Kidney tubule cell (primary cell): ENCODE results near the gene STMP1.
"Not testable (repeated sequence)": the region's sequence is repeated elsewhere in the genome, so short reads cannot be mapped to it uniquely, and the experiment has no call there.

ENCODE experiments used
- DNase-seq: peaks from one replicate; pipeline ENCODE4 v3.0.0-alpha.2; 2018; ENCODE audit warnings: low spot score

STMP1 gene

GRCh38 chr7:135665042-135665441, 2.7 kb downstream of the STMP1 start:
- no peak for DNase-seq

GRCh38 chr7:135666156-135666555, 3.8 kb downstream of the STMP1 start:
- DNase-seq: no peak

DNA sequence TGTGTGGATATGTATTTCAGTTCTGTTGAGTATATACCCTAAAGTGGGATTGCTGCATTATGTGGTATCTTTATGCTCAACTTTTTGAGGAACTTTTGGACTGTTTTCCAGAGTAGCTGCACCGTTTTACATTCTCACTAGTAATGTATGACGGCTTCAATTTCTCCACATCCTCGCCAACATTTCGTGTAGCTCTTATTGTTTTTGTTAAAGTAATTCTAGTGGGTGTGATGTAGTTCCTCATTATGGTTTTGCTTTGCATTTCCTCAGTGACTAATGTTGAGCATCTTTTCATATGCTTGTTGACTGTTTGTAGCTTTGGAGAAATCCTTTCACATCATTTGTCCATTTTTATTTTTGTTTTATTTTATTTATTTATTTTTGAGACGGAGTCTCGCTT, 4.5 kb downstream of the STMP1 start:
- DNase-seq: no peak

DNA sequence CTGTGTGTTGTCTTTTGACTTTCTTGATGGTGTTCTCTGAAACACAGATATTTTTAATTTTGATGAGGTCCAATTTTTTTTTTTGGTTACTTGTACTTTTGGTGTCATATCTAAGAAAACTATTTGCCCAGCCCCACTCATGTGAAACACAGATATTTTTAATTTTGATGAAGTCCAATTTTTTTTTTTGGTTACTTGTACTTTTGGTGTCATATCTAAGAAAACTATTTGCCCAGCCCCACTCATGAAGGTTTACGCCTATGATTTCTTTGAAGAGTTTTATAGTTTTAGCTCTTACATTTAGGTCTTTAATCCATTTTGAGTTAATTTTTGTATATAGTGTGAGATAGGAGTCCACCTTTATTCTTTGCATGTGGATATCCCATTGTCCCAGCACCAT, 5.3 kb downstream of the STMP1 start:
- DNase-seq: not testable (repeated sequence)

- DNase-seq: not testable (repeated sequence)
Observed at GRCh38 chr7:135668852-135669395, 6.6 kb downstream of the STMP1 start.

DNA sequence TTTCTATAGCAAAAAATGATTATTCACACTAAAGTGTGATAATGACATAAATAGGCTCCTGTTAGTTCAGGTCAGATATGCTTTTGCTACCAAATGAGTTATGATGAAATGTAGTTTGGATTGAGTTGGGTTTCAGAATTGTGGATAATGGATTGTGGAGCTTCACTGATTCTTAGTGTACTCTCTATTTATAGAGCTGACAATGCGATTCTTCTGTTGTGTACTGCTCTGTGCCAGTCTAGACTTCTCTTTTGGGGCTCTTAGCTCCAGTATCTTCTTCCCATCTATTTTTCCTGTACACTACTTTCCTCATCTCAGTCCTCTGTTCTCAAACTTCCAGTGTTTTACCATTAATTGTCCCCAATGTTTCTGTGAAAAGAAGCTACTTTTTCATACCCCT, 7.5 kb downstream of the STMP1 start:
- DNase-seq: no peak

DNA sequence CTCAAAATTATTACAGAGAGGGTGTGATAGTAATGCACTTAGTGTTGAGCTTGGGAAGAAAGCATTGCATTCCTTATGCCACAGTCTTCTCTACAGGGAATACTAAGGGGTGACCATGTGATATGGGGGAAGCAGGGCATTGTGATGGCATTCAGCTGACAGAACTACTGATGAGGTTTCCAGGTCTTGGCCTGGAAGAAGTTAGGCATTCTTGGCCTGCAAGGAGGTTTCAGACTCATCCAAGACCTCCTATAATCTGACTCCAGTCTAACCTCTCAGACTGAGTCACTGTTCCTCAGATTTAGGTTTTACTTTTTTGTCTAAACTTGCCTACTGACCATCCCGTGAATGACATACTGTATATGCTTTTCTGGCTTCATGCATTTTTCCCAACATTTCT, 7.9 kb downstream of the STMP1 start:
- peak; percentile 45 for DNase-seq

- peak; percentile 64 for DNase-seq
Observed at GRCh38 chr7:135672560-135673359, 10.4 kb downstream of the STMP1 start.

DNA sequence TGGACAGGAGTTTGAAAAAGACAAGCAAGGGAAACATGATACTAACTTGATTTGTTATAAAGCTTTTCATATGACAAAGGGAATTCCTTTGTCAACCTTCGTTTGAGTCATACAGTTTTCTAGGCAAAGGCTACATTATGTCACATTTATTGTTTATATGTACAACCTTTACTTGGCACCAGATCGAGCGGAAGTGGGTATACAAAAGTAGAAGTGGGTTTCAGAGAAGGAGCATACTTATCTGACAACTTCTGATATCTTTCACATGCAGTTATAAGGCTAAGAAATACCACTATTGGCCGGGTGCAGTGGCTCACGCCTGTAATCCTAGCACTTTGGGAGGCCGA, 11.0 kb downstream of the STMP1 start:
- no peak for DNase-seq

DNA sequence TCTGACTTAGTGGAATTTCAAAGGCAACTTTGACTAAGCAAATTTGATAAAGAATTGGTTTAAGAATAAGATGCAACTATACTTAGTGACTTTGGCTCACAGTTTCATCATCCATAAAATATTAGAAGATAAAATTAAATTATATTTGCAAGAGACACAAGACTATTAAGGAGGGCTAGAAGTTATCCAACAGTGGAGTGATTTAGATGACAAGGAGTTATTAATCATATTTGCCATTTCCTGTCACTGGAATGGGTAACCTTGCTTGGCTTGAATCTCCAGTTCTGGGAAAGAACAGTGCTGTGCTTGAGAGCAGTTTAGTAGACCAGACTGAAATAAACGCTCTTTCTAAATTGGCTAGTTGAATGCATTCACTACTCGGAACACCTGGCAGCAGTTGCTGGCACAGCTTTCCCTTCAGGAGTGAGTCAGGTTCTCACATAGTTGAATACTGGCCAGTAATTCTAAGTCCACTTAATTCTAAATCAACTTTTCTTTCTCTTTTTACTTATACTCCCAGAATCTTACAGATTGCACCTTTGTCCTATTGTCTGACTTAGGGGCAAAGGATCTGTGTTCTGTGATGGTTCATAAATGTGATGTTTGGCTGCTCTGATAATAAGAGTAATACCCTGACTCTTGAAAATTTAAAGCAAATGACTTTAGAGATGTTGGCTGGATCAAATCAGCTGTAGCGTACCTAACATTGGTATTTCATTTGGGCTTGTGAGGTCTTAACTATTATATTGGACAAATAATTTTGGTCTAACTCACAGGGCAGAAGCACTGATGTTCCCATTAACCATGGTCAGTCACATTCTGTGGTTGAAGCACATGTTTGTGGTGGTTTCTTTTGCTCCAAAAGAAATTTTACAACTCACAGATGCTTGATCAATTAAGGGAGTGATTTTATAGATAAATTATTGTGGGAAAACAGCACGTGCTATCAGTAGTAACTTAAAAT, 16.6 kb downstream of the STMP1 start:
- peak; percentile 74 for DNase-seq

DNA sequence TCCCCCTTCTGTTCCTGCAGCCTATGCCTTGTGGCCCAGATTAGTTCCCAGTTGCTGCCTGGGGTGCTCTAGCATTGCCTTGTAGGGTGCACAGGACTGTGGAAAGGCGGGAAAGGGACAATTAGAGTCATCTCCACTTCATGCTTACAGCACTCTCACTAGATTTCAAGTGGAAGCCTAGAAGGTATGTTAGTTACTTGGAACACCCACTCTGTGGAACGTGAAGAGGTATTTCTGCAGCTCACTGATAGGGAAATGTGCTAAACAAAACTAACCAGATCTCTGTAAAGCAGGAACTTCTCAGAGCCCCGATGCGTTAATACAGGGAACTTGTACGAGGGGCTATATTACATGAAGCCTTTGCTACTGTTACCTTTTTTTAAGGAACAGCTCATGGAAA, 19.4 kb downstream of the STMP1 start:
- no peak for DNase-seq

GRCh38 chr7:135682191-135682590, 19.9 kb downstream of the STMP1 start:
- peak; percentile 20 for DNase-seq

GRCh38 chr7:135683609-135684008, 21.3 kb downstream of the STMP1 start:
- DNase-seq: peak; percentile 36

GRCh38 chr7:135684136-135684535, 21.8 kb downstream of the STMP1 start:
- DNase-seq: peak; percentile 81

- DNase-seq: no peak
Observed at GRCh38 chr7:135684699-135685098, 22.4 kb downstream of the STMP1 start.

- peak; percentile 71 for DNase-seq
Observed at GRCh38 chr7:135685306-135686084, 23.2 kb downstream of the STMP1 start.

- no peak for DNase-seq
Observed at GRCh38 chr7:135687466-135687865, 25.2 kb downstream of the STMP1 start.

- DNase-seq: peak; percentile 61
Observed at GRCh38 chr7:135690566-135690965, 28.3 kb downstream of the STMP1 start.

DNA sequence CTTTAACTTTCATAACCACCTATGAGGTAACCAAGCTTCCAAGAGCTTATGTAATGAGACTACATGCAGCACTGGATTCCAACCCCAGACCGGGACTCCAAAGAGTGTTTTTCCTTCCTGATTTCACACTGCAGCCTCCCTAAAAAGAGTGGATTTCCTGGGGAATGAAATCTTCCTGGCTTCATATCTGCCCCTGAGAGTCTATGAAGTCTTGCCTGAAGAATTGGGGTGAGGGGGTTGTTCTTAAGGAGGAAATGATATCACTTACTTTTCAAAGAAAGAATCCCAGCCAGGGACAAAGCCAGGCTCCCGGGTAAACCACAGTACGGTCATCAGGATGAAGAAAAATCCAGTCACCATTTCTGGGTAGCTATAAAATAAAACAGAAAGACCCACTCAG, 29.7 kb downstream of the STMP1 start:
- peak; percentile 50 for DNase-seq

- DNase-seq: not testable (repeated sequence)
Observed at GRCh38 chr7:135692606-135693005, 30.3 kb downstream of the STMP1 start.

GRCh38 chr7:135693558-135693957, 31.2 kb downstream of the STMP1 start:
- no peak for DNase-seq
